Smooth muscle cell (in vitro differentiated cells): Measurements from ENCODE around the gene NPHP4. TPM values are rescaled to one million over a fixed set of nuclear protein-coding genes. Genes with fewer than 3 reads are reported as not detected.

Source experiments
- DNase-seq: peaks from one replicate; lab custom pipeline; 2025; ENCODE audit not compliant: unreplicated experiment; lab: John Stamatoyannopoulos, UW
- H2AFZ ChIP-seq: fragments of 200-600 bp; sonication (generic); 2 replicates; pipeline ENCODE4 v1.6.0; 2016; ENCODE audit warnings: antibody characterized with exemption, low read depth, mild to moderate bottlenecking
- H3F3A ChIP-seq: fragments of 200-600 bp; sonication (generic); 2 replicates; pipeline ENCODE4 v1.6.0; 2017; ENCODE audit warnings: antibody characterized with exemption, low read depth
- H3K27ac ChIP-seq: fragments of 200-600 bp; sonication (generic); 2 replicates; pipeline ENCODE4 v1.5.1; 2016; ENCODE audit warnings: low read depth, mild to moderate bottlenecking
- H3K27me3 ChIP-seq: fragments of 200-600 bp; sonication (generic); 2 replicates; pipeline ENCODE4 v1.6.1; 2016; ENCODE audit warnings: low read depth, mild to moderate bottlenecking
- H3K36me3 ChIP-seq: fragments of 200-600 bp; sonication (generic); 2 replicates; pipeline ENCODE4 v1.5.1; 2016; ENCODE audit warnings: low read depth
- H3K4me1 ChIP-seq: fragments of 200-600 bp; sonication (generic); 2 replicates; pipeline ENCODE4 v1.5.1; 2016; ENCODE audit warnings: low read depth
- H3K4me2 ChIP-seq: fragments of 200-600 bp; sonication (generic); 2 replicates; pipeline ENCODE4 v1.6.0; 2016; ENCODE audit warnings: mild to moderate bottlenecking
- H3K4me3 ChIP-seq: fragments of 200-600 bp; sonication (generic); 2 replicates; pipeline ENCODE4 v1.5.1; 2016; ENCODE audit warnings: mild to moderate bottlenecking
- H3K79me2 ChIP-seq: fragments of 200-600 bp; sonication (generic); 2 replicates; pipeline ENCODE4 v1.6.0; 2016; ENCODE audit warnings: low read depth, mild to moderate bottlenecking
- H3K9ac ChIP-seq: fragments of 200-600 bp; sonication (generic); 2 replicates; pipeline ENCODE4 v1.6.0; 2016; ENCODE audit warnings: low read depth
- H3K9me3 ChIP-seq: fragments of 200-600 bp; sonication (generic); replicated peaks from 2 replicates; pipeline ENCODE4 v1.5.1; 2016; ENCODE audit warnings: low read depth
- H4K20me1 ChIP-seq: fragments of 200-600 bp; sonication (generic); 2 replicates; pipeline ENCODE4 v1.6.0; 2016; ENCODE audit warnings: low read depth
- CTCF ChIP-seq: fragments of 200-600 bp; sonication (generic); IDR thresholded peaks from 2 replicates; pipeline ENCODE4 v1.5.1; 2017; ENCODE audit warnings: borderline replicate concordance, mild to moderate bottlenecking, antibody characterized with exemption; ENCODE audit not compliant: insufficient read depth, poor library complexity, severe bottlenecking
- WGBS: methylation state at CpG from one replicate; pipeline ENCODE4 v1.1.7; 2016; ENCODE audit warnings: low lambda C conversion rate; 5-methylcytosine and 5-hydroxymethylcytosine counted together
- polyA plus RNA-seq: library from polyadenylated mRNA; unstranded; fragments of >200 nt; fragmentation: Nextera tagmentation; extraction: Ambion mirVana; gene quantifications from 2 replicates; pipeline ENCODE4 v1.2.1, GENCODE V29; 2016
- total RNA-seq: library from RNA; depleted of rRNA; stranded (reverse); fragments of >200 nt; gene quantifications from 2 replicates; pipeline ENCODE4 v1.2.3, GENCODE V29; 2014

Gene NPHP4
- total and polyA plus RNA-seq, 2 experiments from 2014 or later: 5.4 to 8.4 TPM

DNA sequence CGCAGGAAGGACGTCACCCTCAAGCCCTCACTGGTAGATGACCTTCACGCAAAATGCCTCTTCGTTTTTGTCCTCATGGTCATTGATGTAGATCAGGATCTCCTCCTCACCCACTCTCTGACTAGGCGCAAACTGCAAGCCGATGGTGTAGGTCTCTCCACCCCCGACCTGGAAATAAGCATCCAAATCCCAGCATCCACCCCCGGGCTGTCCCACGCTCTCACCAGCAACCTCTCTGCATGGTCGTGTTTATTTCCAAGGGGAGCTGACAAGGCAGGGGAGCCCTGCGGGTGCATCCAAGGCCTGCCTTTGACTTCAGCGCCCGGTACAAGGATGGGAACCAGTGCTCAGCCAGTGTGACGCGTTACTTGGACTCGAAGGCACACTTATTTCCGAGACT is 129.0 kb downstream of the NPHP4 start:
- H3K27me3 ChIP-seq: no peaks in the 10 kb centered on the region
- no peak overlapping the region for H3K9ac ChIP-seq
- H3F3A ChIP-seq: no peaks in the 10 kb centered on the region
- H3K9me3 ChIP-seq: no peaks in the 10 kb centered on the region
- no peak overlapping the region for H2AFZ ChIP-seq
- no peaks in the 10 kb centered on the region for H3K36me3 ChIP-seq
- H3K4me1 ChIP-seq: peaks cover 3% of the 10 kb centered on the region
- no peak overlapping the region for H3K4me3 ChIP-seq
- TF ChIP-seq CTCF: no peak
- H3K79me2 ChIP-seq: no peaks in the 10 kb centered on the region
- no peak overlapping the region for H3K27ac ChIP-seq
- DNase-seq: no peak
- whole genome bisulfite sequencing: 93% methylated on average over 17 of the region's 17 CpGs
- no peaks in the 10 kb centered on the region for H4K20me1 ChIP-seq
- H3K4me2 ChIP-seq: no peak overlapping the region

DNA sequence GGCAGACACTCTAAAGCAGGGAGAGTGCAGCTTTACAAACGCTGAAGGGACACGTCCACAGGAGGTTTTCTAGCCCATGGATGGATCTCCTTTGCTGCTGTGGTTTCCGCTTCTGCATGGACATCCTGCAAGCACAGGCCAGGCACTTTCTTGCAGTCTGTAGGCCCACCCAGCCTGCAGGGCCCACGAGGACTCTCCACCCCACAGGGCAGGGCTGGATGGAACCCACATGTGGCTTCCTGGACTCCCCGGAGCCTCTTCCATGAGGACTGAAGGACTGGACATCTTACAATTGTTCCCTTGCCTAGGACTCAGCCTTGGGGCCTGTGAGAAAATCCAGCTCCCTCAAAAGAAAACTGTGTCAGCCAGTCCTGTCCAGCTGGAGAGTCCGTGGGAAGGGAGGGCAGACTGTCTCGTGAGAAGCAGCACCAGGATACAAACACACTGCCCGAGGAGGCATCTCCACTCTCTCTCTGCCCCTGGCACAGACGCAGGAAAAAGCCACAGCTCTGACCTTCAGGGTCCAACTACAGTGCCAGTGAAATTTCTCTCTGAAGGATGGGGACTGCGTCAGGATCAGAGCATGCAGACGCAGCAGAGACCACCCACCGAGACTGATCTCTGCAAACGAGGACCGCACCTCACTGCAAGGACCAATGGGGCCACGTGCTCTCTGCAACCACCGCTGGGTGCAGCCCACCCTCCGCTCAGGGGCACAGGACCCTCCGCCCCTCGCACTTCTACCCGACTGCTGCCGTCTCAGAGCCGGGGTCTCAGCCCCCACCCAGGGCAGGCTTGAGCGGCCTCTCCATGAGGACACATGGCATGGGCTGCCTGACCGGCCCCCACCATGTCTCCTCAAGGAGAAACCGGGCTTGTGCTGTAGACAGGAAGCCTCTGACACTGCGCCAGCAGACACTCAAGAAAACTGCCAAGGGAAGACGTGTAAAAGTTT is 130.1 kb downstream of the NPHP4 start:
- Histone ChIP-seq H3K4me1 (peaks cover 3% of the 10 kb centered on the region), H3K4me3 (no peak overlapping the region), H4K20me1 (no peaks in the 10 kb centered on the region), H3K27ac (no peak overlapping the region), H3K36me3 (no peaks in the 10 kb centered on the region), H3K27me3 (no peaks in the 10 kb centered on the region), H3K79me2 (no peaks in the 10 kb centered on the region), H3K9me3 (no peaks in the 10 kb centered on the region), H3K4me2 (no peak overlapping the region), H3F3A (no peaks in the 10 kb centered on the region), H3K9ac (no peak overlapping the region), H2AFZ (no peak overlapping the region)
- no peak for DNase-seq
- TF ChIP-seq CTCF: no peak
- 97% methylated on average over 27 of the region's 27 CpGs for WGBS

GRCh38 chr1:5860277-5860676 is 131.9 kb downstream of the NPHP4 start:
- H3K79me2 ChIP-seq: no peaks in the 10 kb centered on the region
- no peak overlapping the region for H3K27ac ChIP-seq
- H3F3A ChIP-seq: no peaks in the 10 kb centered on the region
- H3K4me3 ChIP-seq: no peak overlapping the region
- no peak for TF ChIP-seq CTCF
- WGBS: 92% methylated on average over 19 of the region's 19 CpGs
- no peaks in the 10 kb centered on the region for H4K20me1 ChIP-seq
- no peaks in the 10 kb centered on the region for H3K9me3 ChIP-seq
- no peaks in the 10 kb centered on the region for H3K27me3 ChIP-seq
- H2AFZ ChIP-seq: no peak overlapping the region
- DNase-seq: no peak
- H3K9ac ChIP-seq: no peak overlapping the region
- no peak overlapping the region for H3K4me2 ChIP-seq
- H3K36me3 ChIP-seq: no peaks in the 10 kb centered on the region
- no peaks in the 10 kb centered on the region for H3K4me1 ChIP-seq

GRCh38 chr1:5859766-5860165 is 132.5 kb downstream of the NPHP4 start:
- Histone ChIP-seq H3K9ac (no peak overlapping the region), H3K4me3 (no peak overlapping the region), H2AFZ (no peak overlapping the region), H3K79me2 (no peaks in the 10 kb centered on the region), H3K27ac (no peak overlapping the region), H3K36me3 (no peaks in the 10 kb centered on the region), H3K9me3 (no peaks in the 10 kb centered on the region), H3K4me1 (no peaks in the 10 kb centered on the region), H4K20me1 (no peaks in the 10 kb centered on the region), H3K27me3 (no peaks in the 10 kb centered on the region), H3K4me2 (no peak overlapping the region), H3F3A (no peaks in the 10 kb centered on the region)
- no peak for TF ChIP-seq CTCF
- 98% methylated on average over 16 of the region's 16 CpGs for WGBS
- DNase-seq: no peak
